Left lung (tissue), 10 donors: Measurements from ENCODE around the gene CLPTM1L. TPM values are rescaled to one million over a fixed set of nuclear protein-coding genes. Genes with fewer than 3 reads are reported as not detected.

ENCODE experiments used
- ATAC-seq: fragments of 200-7000 bp; cut with Tn5 transposase; one replicate; pipeline ENCODE4 v1.9.1; 2020; ENCODE audit warnings: moderate library complexity
- DNase-seq, 4 donors: peaks; one replicate each; pipeline ENCODE4 v3.0.0-alpha.2; 2013 to 2020
- H3K27ac ChIP-seq, 2 donors: fragments of 200-600 bp; sonication (generic) in 1 of 2; one replicate each; pipeline versions ENCODE4 v1.5.0 to v1.8.0; 2020 to 2021
- H3K27me3 ChIP-seq, 2 donors: fragments of 200-600 bp; sonication (generic) in 1 of 2; one replicate each; pipeline versions ENCODE4 v1.5.0 to v1.8.0; 2020 to 2021
- H3K36me3 ChIP-seq, 2 donors: fragments of 200-600 bp; sonication (generic) in 1 of 2; one replicate each; pipeline versions ENCODE4 v1.5.0 to v1.8.0; 2020 to 2021
- H3K4me1 ChIP-seq, 2 donors: fragments of 200-600 bp; one replicate each; pipeline ENCODE4 v1.8.0; 2021
- H3K4me3 ChIP-seq, 2 donors: fragments of 200-600 bp; sonication (generic) in 1 of 2; one replicate each; pipeline versions ENCODE4 v1.5.0 to v1.8.0; 2020 to 2021; ENCODE audit warnings: mild to moderate bottlenecking in 1 of 2
- H3K9me3 ChIP-seq, 2 donors: fragments of 200-600 bp; sonication (generic) in 1 of 2; one replicate each; pipeline versions ENCODE4 v1.5.0 to v1.8.0; 2020 to 2021
- CTCF ChIP-seq, 2 donors: fragments of 200-600 bp; sonication (generic) in 1 of 2; IDR thresholded peaks; one replicate each; pipeline versions ENCODE4 v1.5.0 to v1.8.0; 2021; ENCODE audit warnings: antibody characterized with exemption in 2 of 2
- intact Hi-C, 2 donors: fragments of 100-400 bp; cut with DNase I; formaldehyde crosslinking; loops; one replicate each; pipeline versions ENCODE4 v1.11.2 to v1.14.2; 2022
- polyA plus RNA-seq, 6 donors: library from polyadenylated mRNA; unstranded; fragments of 120-200 nt; gene quantifications; one replicate each; pipeline ENCODE4 v1.2.1, GENCODE V29; 2013; ENCODE audit not compliant: insufficient read length in 6 of 6
- total RNA-seq, 2 donors: library from RNA; stranded (reverse); fragmentation: NEBNext Ultra II Directional; extraction: Animal tissue kit (Norgen Biotek cat#: 25700); gene quantifications; one replicate each; pipeline ENCODE4 v1.2.1, GENCODE V29; 2021
- donor health status: DM: no; HTN: yes; CAD: no.
- donor health status: DM: no; HTN: no; CAD: no.

The CLPTM1L gene
- total and polyA plus RNA-seq, 8 donors, result 90.4 to 171 (median 99.4) TPM

GRCh38 chr5:1356873-1357787 is 12.2 kb upstream of the CLPTM1L start:
- Histone ChIP-seq H3K4me3 (no peak overlapping the region), H3K27me3 (peaks cover 0 to 76% of the 10 kb centered on the region in 2 donors), H3K4me1 (no peaks in the 10 kb centered on the region), H3K9me3 (no peaks in the 10 kb centered on the region), H3K27ac (no peak overlapping the region), H3K36me3 (no peaks in the 10 kb centered on the region)
- DNase-seq, result no peak
- ATAC-seq, result no peak
- no peak for TF ChIP-seq CTCF (IDR thresholded peaks at IDR 0.05)
- intact Hi-C loops, result no loop called here

- Histone ChIP-seq H3K36me3 (no peaks in the 10 kb centered on the region), H3K4me3 (no peak overlapping the region), H3K4me1 (no peaks in the 10 kb centered on the region), H3K27ac (no peak overlapping the region), H3K27me3 (peaks cover 0 to 51% of the 10 kb centered on the region in 2 donors), H3K9me3 (no peaks in the 10 kb centered on the region)
- DNase-seq (no peak), ATAC-seq (no peak)
- TF ChIP-seq CTCF (IDR thresholded peaks at IDR 0.05), result no peak
- intact Hi-C loops, result no loop called here
These were observed 9.7 kb upstream of the CLPTM1L start for GRCh38 chr5:1354576-1354975.

- H3K9me3 ChIP-seq, result no peaks in the 10 kb centered on the region
- H3K4me3 ChIP-seq, result no peak overlapping the region
- H3K36me3 ChIP-seq, result no peaks in the 10 kb centered on the region
- intact Hi-C loops, result no loop called here
- no peak for ATAC-seq
- peaks cover 0 to 30% of the 10 kb centered on the region in 2 donors for H3K27me3 ChIP-seq
- H3K27ac ChIP-seq, result no peak overlapping the region
- no peaks in the 10 kb centered on the region for H3K4me1 ChIP-seq
- TF ChIP-seq CTCF (IDR thresholded peaks at IDR 0.05), result no peak
- DNase-seq, result peak in 1 of 4 donors; percentile 19
These were observed 7.6 kb upstream of the CLPTM1L start for GRCh38 chr5:1352231-1353219.

- TF ChIP-seq CTCF (IDR thresholded peaks at IDR 0.05), result no peak
- Histone ChIP-seq H3K36me3 (no peaks in the 10 kb centered on the region), H3K9me3 (no peaks in the 10 kb centered on the region), H3K4me1 (peaks cover 0 to 2% of the 10 kb centered on the region in 2 donors), H3K27ac (no peak overlapping the region), H3K27me3 (peaks cover 0 to 17% of the 10 kb centered on the region in 2 donors), H3K4me3 (no peak overlapping the region)
- ATAC-seq (no peak), DNase-seq (no peak)
- intact Hi-C loops, result no loop called here
These were observed 6.3 kb upstream of the CLPTM1L start for GRCh38 chr5:1351156-1351555.
